OCI-LY1 (cell line): ENCODE measurements around the gene TBRG4.

Experiments
- EZH2 ChIP-seq: fragments of 200-600 bp; sonication (generic), shearing (Covaris generic); IDR thresholded peaks from 2 replicates; pipeline ENCODE4 v1.8.0; 2017; ENCODE audit warnings: borderline replicate concordance, mixed run types, mild to moderate bottlenecking, antibody characterized with exemption, low read length, moderate library complexity, mixed read lengths
- TF ChIP-seq, protein P1 (sequence below): fragments of 200-600 bp; sonication (generic), shearing (Covaris generic); IDR thresholded peaks from 2 replicates; pipeline ENCODE4 v1.5.1; 2017; ENCODE audit warnings: mild to moderate bottlenecking, antibody characterized with exemption, low read length, moderate library complexity, mixed read lengths

- no peak for TF ChIP-seq EZH2
- TF ChIP-seq, protein P1, sequence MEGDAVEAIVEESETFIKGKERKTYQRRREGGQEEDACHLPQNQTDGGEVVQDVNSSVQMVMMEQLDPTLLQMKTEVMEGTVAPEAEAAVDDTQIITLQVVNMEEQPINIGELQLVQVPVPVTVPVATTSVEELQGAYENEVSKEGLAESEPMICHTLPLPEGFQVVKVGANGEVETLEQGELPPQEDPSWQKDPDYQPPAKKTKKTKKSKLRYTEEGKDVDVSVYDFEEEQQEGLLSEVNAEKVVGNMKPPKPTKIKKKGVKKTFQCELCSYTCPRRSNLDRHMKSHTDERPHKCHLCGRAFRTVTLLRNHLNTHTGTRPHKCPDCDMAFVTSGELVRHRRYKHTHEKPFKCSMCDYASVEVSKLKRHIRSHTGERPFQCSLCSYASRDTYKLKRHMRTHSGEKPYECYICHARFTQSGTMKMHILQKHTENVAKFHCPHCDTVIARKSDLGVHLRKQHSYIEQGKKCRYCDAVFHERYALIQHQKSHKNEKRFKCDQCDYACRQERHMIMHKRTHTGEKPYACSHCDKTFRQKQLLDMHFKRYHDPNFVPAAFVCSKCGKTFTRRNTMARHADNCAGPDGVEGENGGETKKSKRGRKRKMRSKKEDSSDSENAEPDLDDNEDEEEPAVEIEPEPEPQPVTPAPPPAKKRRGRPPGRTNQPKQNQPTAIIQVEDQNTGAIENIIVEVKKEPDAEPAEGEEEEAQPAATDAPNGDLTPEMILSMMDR: no peak
These were observed 7.4 kb upstream of the TBRG4 start for GRCh38 chr7:45118889-45119331.
